HCT116 (cell line): ENCODE results near the gene CHL1. TPM values are rescaled to one million over a fixed set of nuclear protein-coding genes. Genes with fewer than 3 reads are reported as not detected.

ENCODE experiments used
- ATAC-seq: fragments of 200-7000 bp; cut with Tn5 transposase; 2 replicates; pipeline ENCODE4 v1.9.1; 2020; ENCODE audit warnings: mild to moderate bottlenecking, moderate library complexity
- BruUV-seq: library from RNA; stranded (reverse); fragments of 400-500 nt; replicated peaks from 2 replicates; lab custom pipeline; 2021; lab: Mats Ljungman, UMichigan
- CTCF ChIA-PET: fragments of 300-600 bp; sonication (Branson Sonifier 250); formaldehyde crosslinking; loops from one replicate; lab custom pipeline; 2021; ENCODE audit warnings: antibody characterized with exemption; lab: Charles Lee
- POLR2A ChIA-PET: fragments of 300-600, 350-600 bp; sonication (Branson Sonifier 250); formaldehyde crosslinking; loops from one replicate; lab custom pipeline; 2021; ENCODE audit warnings: antibody characterized with exemption; lab: Charles Lee
- RAD21 ChIA-PET, 2 experiments: fragments of 300-600 bp; sonication (Branson Sonifier 250); formaldehyde crosslinking; loops; one replicate each; lab custom pipeline; 2023; ENCODE audit warnings: low total read pairs in 2 of 2; ENCODE audit not compliant: uncharacterized antibody in 2 of 2, unreplicated experiment in 2 of 2, low non-redundant PET in 1 of 2; lab: Charles Lee
- DNase-seq: peaks from one replicate; pipeline ENCODE4 v3.0.0-alpha.2; 2010; ENCODE audit warnings: low read depth, low spot score
- H2AFZ ChIP-seq: fragments of 200-600 bp; shearing (Covaris generic), sonication (generic); 2 replicates; pipeline ENCODE4 v1.6.1; 2017; ENCODE audit warnings: low read depth, mixed run types, mixed read lengths, antibody characterized with exemption, low read length; ENCODE audit not compliant: poor library complexity, severe bottlenecking
- H3K27ac ChIP-seq: 2 replicates; pipeline ENCODE4 v1.5.1; 2012; ENCODE audit warnings: low read depth, low read length
- H3K27me3 ChIP-seq: fragments of 200-600 bp; sonication (generic); 2 replicates; pipeline ENCODE4 v1.6.1; 2016; ENCODE audit warnings: mixed run types, low read length, mixed read lengths; ENCODE audit not compliant: insufficient read depth
- H3K36me3 ChIP-seq, 2 experiments: fragments of 200-500 bp in 1 of 2; fragments of 200-600 bp in 1 of 2; sonication (Bioruptor generic) in 1 of 2; sonication (generic) in 1 of 2; 2 replicates each; pipeline versions ENCODE4 v1.5.1 to v1.6.1; 2014 to 2016; ENCODE audit warnings: low read length in 2 of 2, inconsistent platforms in 1 of 2, mixed read lengths in 1 of 2, mixed run types in 1 of 2; ENCODE audit not compliant: insufficient read depth in 2 of 2, control insufficient read depth in 1 of 2
- H3K4me1 ChIP-seq, 2 experiments: fragments of 200-600 bp in 1 of 2; sonication (generic) in 1 of 2; 2 replicates each; pipeline versions ENCODE4 v1.5.1 to v1.6.1; 2012 to 2017; ENCODE audit warnings: low read length in 2 of 2, inconsistent platforms in 1 of 2, mild to moderate bottlenecking in 1 of 2, mixed read lengths in 1 of 2, mixed run types in 1 of 2, moderate library complexity in 1 of 2; ENCODE audit not compliant: insufficient read depth in 2 of 2, control insufficient read depth in 1 of 2
- H3K4me2 ChIP-seq: fragments of 200-600 bp; sonication (generic); 2 replicates; pipeline ENCODE4 v1.6.1; 2017; ENCODE audit warnings: mixed run types, low read length, mixed read lengths
- H3K4me3 ChIP-seq, 2 experiments: fragments of 200-600 bp in 1 of 2; sonication (generic) in 1 of 2; replicated peaks in 1 of 2; 2 replicates each; pipeline ENCODE4 v1.5.1; 2011 to 2016; ENCODE audit warnings: low read length in 2 of 2, control low read depth in 1 of 2, low read depth in 1 of 2, mild to moderate bottlenecking in 1 of 2, mixed read lengths in 1 of 2, mixed run types in 1 of 2
- H3K79me2 ChIP-seq: fragments of 200-600 bp; sonication (generic); 2 replicates; pipeline ENCODE4 v1.6.1; 2017; ENCODE audit warnings: mild to moderate bottlenecking, mixed run types, low read length, moderate library complexity, mixed read lengths; ENCODE audit not compliant: insufficient read depth
- H3K9ac ChIP-seq: fragments of 200-600 bp; sonication (generic); 2 replicates; pipeline ENCODE4 v1.6.1; 2016; ENCODE audit warnings: low read length, mixed read lengths
- H3K9me2 ChIP-seq: fragments of 200-600 bp; sonication (generic), shearing (Covaris generic); 2 replicates; pipeline ENCODE4 v1.6.1; 2017; ENCODE audit warnings: mixed run types, mild to moderate bottlenecking, moderate library complexity; ENCODE audit not compliant: insufficient read depth
- H3K9me3 ChIP-seq, 2 experiments: fragments of 200-500 bp in 1 of 2; fragments of 200-600 bp in 1 of 2; sonication (Bioruptor generic) in 1 of 2; sonication (generic) in 1 of 2; 2 replicates each; pipeline ENCODE4 v1.6.1; 2014 to 2017; ENCODE audit warnings: low read length in 2 of 2, mixed read lengths in 2 of 2, inconsistent platforms in 1 of 2, low read depth in 1 of 2, mild to moderate bottlenecking in 1 of 2, mixed run types in 1 of 2, moderate library complexity in 1 of 2; ENCODE audit not compliant: control insufficient read depth in 1 of 2, insufficient read depth in 1 of 2
- H4K20me1 ChIP-seq: fragments of 200-600 bp; sonication (generic), shearing (Covaris generic); 2 replicates; pipeline ENCODE4 v1.6.1; 2017; ENCODE audit warnings: mixed run types, mild to moderate bottlenecking, moderate library complexity; ENCODE audit not compliant: insufficient read depth
- ATF3 ChIP-seq: IDR thresholded peaks from 2 replicates; pipeline ENCODE4 v1.6.1; 2012
- EZH2 ChIP-seq: fragments of 200-600 bp; sonication (generic); IDR thresholded peaks from 2 replicates; pipeline ENCODE4 v1.6.1; 2017; ENCODE audit warnings: antibody characterized with exemption, mixed run types
- MAX ChIP-seq: IDR thresholded peaks from 2 replicates; pipeline ENCODE4 v1.6.1; 2012
- POLR2AphosphoS5 ChIP-seq: IDR thresholded peaks from 2 replicates; pipeline ENCODE4 v1.6.1; 2011; ENCODE audit warnings: mild to moderate bottlenecking, low read depth, low read length, moderate library complexity
- RAD21 ChIP-seq: IDR thresholded peaks from 2 replicates; pipeline ENCODE4 v1.6.1; 2012; ENCODE audit warnings: low read depth, mild to moderate bottlenecking
- REST ChIP-seq: IDR thresholded peaks from 2 replicates; pipeline ENCODE4 v1.6.1; 2012; ENCODE audit warnings: low read depth
- ZFX ChIP-seq: fragments of 450-650 bp; IDR thresholded peaks from 2 replicates; pipeline ENCODE4 v1.6.1; 2017
- intact Hi-C: fragments of 100-400 bp; cut with micrococcal nuclease; formaldehyde crosslinking; loops from 2 replicates; pipeline ENCODE4 v1.10.0; 2022
- total RNA-seq: library from RNA; stranded (reverse); gene quantifications from one replicate; pipeline ENCODE4 v1.2.1, GENCODE V29; 2021; ENCODE audit not compliant: unreplicated experiment

Gene CHL1
- total RNA-seq, 1 experiment from 2014 or later: not detected

- Histone ChIP-seq H3K27ac (no peak overlapping the region), H3K4me2 (no peak overlapping the region), H3K36me3 (no peaks in the 10 kb centered on the region), H3K9ac (no peak overlapping the region), H3K79me2 (no peaks in the 10 kb centered on the region), H3K9me2 (no peaks in the 10 kb centered on the region), H3K4me1 (no peaks in the 10 kb centered on the region), H2AFZ (no peak overlapping the region), H3K4me3 (no peak overlapping the region), H3K9me3 (peaks cover 4 to 18% of the 10 kb centered on the region in 2 experiments; a peak in 2 of 4 replicates), H4K20me1 (no peaks in the 10 kb centered on the region), H3K27me3 (no peaks in the 10 kb centered on the region)
- POLR2A ChIA-PET: no interaction called here
- intact Hi-C loops: no loop called here
- no TSS peak for BruUV-seq
- ATAC-seq (no peak), DNase-seq (no peak)
- TF ChIP-seq RAD21 (no peak), ATF3 (no peak), REST (no peak), MAX (no peak), POLR2AphosphoS5 (no peak), EZH2 (no peak), ZFX (no peak)
- RAD21 ChIA-PET: no interaction called here
- CTCF ChIA-PET: no interaction called here
These were observed 207.3 kb downstream of the CHL1 start for GRCh38 chr3:403826-404225.
